Measurements from ENCODE around the gene RNF224. TPM values are rescaled to one million over a fixed set of nuclear protein-coding genes. Genes with fewer than 3 reads are reported as not detected.

The RNF224 gene
- total and polyA plus RNA-seq, 2 of the 13 experiments (the other 11 are each of a cell fraction or from before 2014, with no cell fraction given): 0.09 TPM; not detected in 1

GRCh38 chr9:137235424-137236237 lies 8.3 kb downstream of the RNF224 start (continued):
- no peak for TF ChIP-seq ZNF772 (CRISPR knock-in tag; IDR thresholded peaks at IDR 0.05)
- no peak for TF ChIP-seq ZNF878 (CRISPR knock-in tag; IDR thresholded peaks at IDR 0.05)
- TF ChIP-seq AGO2 (optimal IDR thresholded peaks at IDR 0.05; ENCODE audit: low read depth, low read length): peak; percentile 42
- TF ChIP-seq ZNF616 (CRISPR knock-in tag; IDR thresholded peaks at IDR 0.05; ENCODE audit: low read depth): 0 out of 2 replicates have a peak, but pooled peaks have one; percentile 38
- 0 out of 2 replicates have a peak, but pooled peaks have one; percentile 9 for TF ChIP-seq KMT2B (CRISPR knock-in tag; IDR thresholded peaks at IDR 0.05)
- TF ChIP-seq DRAP1 (CRISPR knock-in tag; IDR thresholded peaks at IDR 0.05): peak; percentile 42; the same call in 1 of the 2 replicates
- no peak for TF ChIP-seq RNF2 (conservative IDR thresholded peaks at IDR 0.05; ENCODE audit: low read depth)
- TF ChIP-seq ZBTB39 (CRISPR knock-in tag; IDR thresholded peaks at IDR 0.05): 0 out of 2 replicates have a peak, but pooled peaks have one; percentile 23
- peak; percentile 57; the same call in 1 of the 2 replicates for TF ChIP-seq ZFP37 (CRISPR knock-in tag; IDR thresholded peaks at IDR 0.05; ENCODE audit: borderline replicate concordance)
- TF ChIP-seq ZNF792 (CRISPR knock-in tag; IDR thresholded peaks at IDR 0.05): 0 out of 2 replicates have a peak, but pooled peaks have one; percentile 33
- no peak for TF ChIP-seq SP1 (IDR thresholded peaks at IDR 0.05)
- no peak for TF ChIP-seq SP1 (CRISPR knock-in tag; IDR thresholded peaks at IDR 0.05)
- TF ChIP-seq GTF2F1 (IDR thresholded peaks at IDR 0.05; ENCODE audit: low read length): no peak
- no peak for TF ChIP-seq FOXK2 (IDR thresholded peaks at IDR 0.05)
- TF ChIP-seq ZNF44 (CRISPR knock-in tag; IDR thresholded peaks at IDR 0.05): 0 out of 2 replicates have a peak, but pooled peaks have one; percentile 35
- TF ChIP-seq TFE3 (CRISPR knock-in tag; IDR thresholded peaks at IDR 0.05): peak; percentile 48; the same call in 1 of the 2 replicates
- no peak for TF ChIP-seq ZNF780A (CRISPR knock-in tag; IDR thresholded peaks at IDR 0.05)
- TF ChIP-seq ZNF251 (CRISPR knock-in tag; IDR thresholded peaks at IDR 0.05): no peak
- peak; percentile 25; the same call in 1 of the 2 replicates for TF ChIP-seq MIER3 (CRISPR knock-in tag; IDR thresholded peaks at IDR 0.05; ENCODE audit: borderline replicate concordance)
- TF ChIP-seq MEIS2 (CRISPR knock-in tag; IDR thresholded peaks at IDR 0.05): no peak
- TF ChIP-seq PATZ1 (CRISPR knock-in tag; IDR thresholded peaks at IDR 0.05): peak; percentile 79
- TF ChIP-seq SRY (CRISPR knock-in tag; IDR thresholded peaks at IDR 0.05): peak; percentile 8; the same call in 1 of the 2 replicates
- 0 out of 2 replicates have a peak, but pooled peaks have one; percentile 14 for TF ChIP-seq KDM5A (IDR thresholded peaks at IDR 0.05; ENCODE audit: borderline replicate concordance, low read length)
